VCaP (cell line): Measurements from ENCODE around the gene DNAAF3.
"Not testable (repeated sequence)": the region's sequence is repeated elsewhere in the genome, so short reads cannot be mapped to it uniquely, and the experiment has no call there.

ENCODE experiments used
- H3K27ac ChIP-seq: fragments of 450-650 bp; 2 replicates; pipeline ENCODE4 v1.5.1; 2017
- CTCF ChIP-seq: fragments of 450-650 bp; conservative IDR thresholded peaks from 2 replicates; pipeline ENCODE4 v1.5.1; 2017; ENCODE audit warnings: mild to moderate bottlenecking, moderate library complexity

The DNAAF3 gene

GRCh38 chr19:55174425-55175116, 8.2 kb upstream of the DNAAF3 start:
- H3K27ac ChIP-seq = peak overlapping the region; percentile 76
- TF ChIP-seq CTCF = no peak

- peak overlapping the region; percentile 76 for H3K27ac ChIP-seq
- no peak for TF ChIP-seq CTCF
These were observed 7.4 kb upstream of the DNAAF3 start for GRCh38 chr19:55173714-55174409.

GRCh38 chr19:55173186-55173713, 6.8 kb upstream of the DNAAF3 start:
- no peak for TF ChIP-seq CTCF

GRCh38 chr19:55172741-55173140, 6.3 kb upstream of the DNAAF3 start:
- no peak for TF ChIP-seq CTCF
- peak overlapping the region; percentile 76; the same call in 1 of the 2 replicates for H3K27ac ChIP-seq

More at GRCh38 chr19:55173186-55173713, 6.8 kb upstream of the DNAAF3 start:
- H3K27ac ChIP-seq = peak overlapping the region; percentile 76

- H3K27ac ChIP-seq = not testable (repeated sequence)
These were observed 5.9 kb upstream of the DNAAF3 start for GRCh38 chr19:55172318-55172717.

- TF ChIP-seq CTCF = no peak
- H3K27ac ChIP-seq = no peak overlapping the region
These were observed 5.0 kb upstream of the DNAAF3 start for GRCh38 chr19:55171440-55171839.

- no peak for TF ChIP-seq CTCF
These were observed 2.7 kb upstream of the DNAAF3 start for GRCh38 chr19:55169136-55169535.

GRCh38 chr19:55165952-55166529, 372 bp downstream of the DNAAF3 start:
- TF ChIP-seq CTCF = peak; percentile 68
- H3K27ac ChIP-seq = no peak overlapping the region

More at GRCh38 chr19:55169136-55169535, 2.7 kb upstream of the DNAAF3 start:
- no peak overlapping the region for H3K27ac ChIP-seq
